ENCODE measurements around the gene VPS18. TPM values are rescaled to one million over a fixed set of nuclear protein-coding genes. Genes with fewer than 3 reads are reported as not detected.

The VPS18 gene
- total RNA-seq, 1 experiment from 2014 or later, result 14.3 TPM

- no peak overlapping the region for H3K27ac Mint-ChIP-seq (ENCODE audit: unreplicated experiment)
- DNase-seq, result no peak
- peaks cover 3% of the 10 kb centered on the region for H3K36me3 Mint-ChIP-seq (ENCODE audit: insufficient read depth, unreplicated experiment)
- no peak overlapping the region for H3K4me3 Mint-ChIP-seq (ENCODE audit: low read depth, unreplicated experiment)
- H3K27me3 Mint-ChIP-seq (ENCODE audit: unreplicated experiment), result no peaks in the 10 kb centered on the region
- CTCF ChIA-PET, result no interaction called here
- no peaks in the 10 kb centered on the region for H3K4me1 Mint-ChIP-seq (ENCODE audit: low read depth, unreplicated experiment)
- BruUV-seq (replicated peaks), result no TSS peak
- TF ChIP-seq, protein P1, sequence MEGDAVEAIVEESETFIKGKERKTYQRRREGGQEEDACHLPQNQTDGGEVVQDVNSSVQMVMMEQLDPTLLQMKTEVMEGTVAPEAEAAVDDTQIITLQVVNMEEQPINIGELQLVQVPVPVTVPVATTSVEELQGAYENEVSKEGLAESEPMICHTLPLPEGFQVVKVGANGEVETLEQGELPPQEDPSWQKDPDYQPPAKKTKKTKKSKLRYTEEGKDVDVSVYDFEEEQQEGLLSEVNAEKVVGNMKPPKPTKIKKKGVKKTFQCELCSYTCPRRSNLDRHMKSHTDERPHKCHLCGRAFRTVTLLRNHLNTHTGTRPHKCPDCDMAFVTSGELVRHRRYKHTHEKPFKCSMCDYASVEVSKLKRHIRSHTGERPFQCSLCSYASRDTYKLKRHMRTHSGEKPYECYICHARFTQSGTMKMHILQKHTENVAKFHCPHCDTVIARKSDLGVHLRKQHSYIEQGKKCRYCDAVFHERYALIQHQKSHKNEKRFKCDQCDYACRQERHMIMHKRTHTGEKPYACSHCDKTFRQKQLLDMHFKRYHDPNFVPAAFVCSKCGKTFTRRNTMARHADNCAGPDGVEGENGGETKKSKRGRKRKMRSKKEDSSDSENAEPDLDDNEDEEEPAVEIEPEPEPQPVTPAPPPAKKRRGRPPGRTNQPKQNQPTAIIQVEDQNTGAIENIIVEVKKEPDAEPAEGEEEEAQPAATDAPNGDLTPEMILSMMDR (IDR thresholded peaks at IDR 0.05; ENCODE audit: unreplicated experiment), result no peak
- H3K9me3 Mint-ChIP-seq (ENCODE audit: low read depth, unreplicated experiment), result no peaks in the 10 kb centered on the region
- intact Hi-C loops (cut with micrococcal nuclease; ENCODE audit: unreplicated experiment), result loop anchor here (10.0 kb wide), 1 partner anchor 240 kb away; no protein-coding TSS in a partner anchor
Observed at GRCh38 chr15:40944510-40945296, 50.5 kb downstream of the VPS18 start.

DNA sequence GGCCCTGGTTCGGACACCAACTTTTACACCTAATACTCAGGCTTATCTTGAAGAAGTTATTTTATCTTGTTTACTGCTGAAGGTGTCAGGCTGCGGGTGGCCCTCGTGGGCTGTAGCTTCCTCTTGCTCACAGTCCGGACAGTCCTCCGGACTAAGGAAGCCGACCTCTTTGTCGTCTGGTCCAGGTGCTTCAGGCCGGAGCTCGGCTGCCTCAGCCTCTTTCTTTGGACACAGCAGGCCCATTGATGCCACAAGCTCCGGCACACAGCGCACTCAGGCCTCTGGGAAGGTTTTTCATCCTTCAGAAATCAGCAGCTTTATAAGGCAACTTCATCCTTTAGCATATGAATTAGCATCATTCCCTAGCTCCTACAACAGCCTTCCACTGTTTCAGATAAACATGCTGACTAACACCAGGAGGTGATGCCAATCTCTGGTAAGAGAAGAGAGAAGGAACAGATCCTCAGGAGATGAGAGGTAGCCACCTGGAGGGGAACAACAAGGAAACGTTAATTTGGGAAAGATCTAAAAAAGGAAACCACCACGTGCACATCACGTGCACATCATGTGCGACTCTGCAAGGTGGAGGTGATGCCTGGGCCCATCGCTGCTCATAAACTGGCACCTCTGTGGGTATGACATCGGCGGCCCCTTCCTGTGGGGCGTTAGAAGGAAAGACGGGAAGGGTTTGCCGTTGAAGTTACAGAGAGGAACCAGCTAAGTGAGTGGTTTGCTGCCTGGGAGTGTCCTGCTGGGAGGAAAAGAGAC is 54.6 kb downstream of the VPS18 start:
- Mint-ChIP-seq H3K27ac (ENCODE audit: unreplicated experiment) (no peak overlapping the region), H3K4me3 (ENCODE audit: low read depth, unreplicated experiment) (no peak overlapping the region), H3K9me3 (ENCODE audit: low read depth, unreplicated experiment) (no peaks in the 10 kb centered on the region), H3K4me1 (ENCODE audit: low read depth, unreplicated experiment) (no peaks in the 10 kb centered on the region), H3K36me3 (ENCODE audit: insufficient read depth, unreplicated experiment) (peaks cover 14% of the 10 kb centered on the region), H3K27me3 (ENCODE audit: unreplicated experiment) (no peaks in the 10 kb centered on the region)
- no peak for DNase-seq
- intact Hi-C loops (cut with micrococcal nuclease; ENCODE audit: unreplicated experiment), result loop anchor here (10.0 kb wide), 1 partner anchor 236 kb away; no protein-coding TSS in a partner anchor
- CTCF ChIA-PET, result interaction anchor here (0.6 kb wide), 1 partner anchor 301 kb away, joined by 6 read pairs; no protein-coding TSS in a partner anchor
- BruUV-seq (replicated peaks), result no TSS peak
- TF ChIP-seq, protein P1 (IDR thresholded peaks at IDR 0.05; ENCODE audit: unreplicated experiment), result no peak

DNA sequence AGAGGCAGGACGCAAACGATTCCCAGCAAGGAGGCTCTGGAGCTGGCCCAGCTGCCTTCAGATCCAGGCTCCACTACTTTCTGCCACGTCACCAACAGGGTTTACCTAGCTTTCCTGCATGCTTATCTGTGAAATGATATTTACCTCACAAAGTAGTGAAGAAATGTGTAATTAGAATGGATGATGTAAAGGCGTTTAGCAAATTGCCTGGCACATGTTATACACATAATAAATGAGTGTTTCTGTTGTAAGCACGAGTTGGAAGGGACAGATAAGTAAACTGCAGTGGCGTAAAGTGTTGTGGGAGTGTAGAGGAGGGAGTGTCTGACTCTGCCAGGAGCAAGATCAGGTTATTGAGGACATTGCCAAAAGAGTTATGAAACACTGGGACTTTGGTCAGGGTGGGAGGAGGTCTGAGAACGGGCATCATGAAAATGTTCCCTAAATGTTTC is 55.5 kb downstream of the VPS18 start:
- H3K4me1 Mint-ChIP-seq (ENCODE audit: low read depth, unreplicated experiment), result no peaks in the 10 kb centered on the region

GRCh38 chr15:40951764-40952163 is 57.5 kb downstream of the VPS18 start:
- Mint-ChIP-seq H3K4me1 (ENCODE audit: low read depth, unreplicated experiment) (peaks cover 7% of the 10 kb centered on the region), H3K9me3 (ENCODE audit: low read depth, unreplicated experiment) (no peaks in the 10 kb centered on the region), H3K27ac (ENCODE audit: unreplicated experiment) (peak overlapping the region; percentile 80), H3K36me3 (ENCODE audit: insufficient read depth, unreplicated experiment) (peaks cover 24% of the 10 kb centered on the region), H3K27me3 (ENCODE audit: unreplicated experiment) (no peaks in the 10 kb centered on the region), H3K4me3 (ENCODE audit: low read depth, unreplicated experiment) (no peak overlapping the region)
- BruUV-seq (replicated peaks), result no TSS peak
- no peak for DNase-seq
- CTCF ChIA-PET, result no interaction called here
- intact Hi-C loops (cut with micrococcal nuclease; ENCODE audit: unreplicated experiment), result no loop called here
- TF ChIP-seq, protein P1 (IDR thresholded peaks at IDR 0.05; ENCODE audit: unreplicated experiment), result no peak

More for the DNA sequence above, 55.5 kb downstream of the VPS18 start:
- peaks cover 23% of the 10 kb centered on the region for H3K36me3 Mint-ChIP-seq (ENCODE audit: insufficient read depth, unreplicated experiment)
- no peak overlapping the region for H3K27ac Mint-ChIP-seq (ENCODE audit: unreplicated experiment)
- no TSS peak for BruUV-seq (replicated peaks)
- H3K9me3 Mint-ChIP-seq (ENCODE audit: low read depth, unreplicated experiment), result no peaks in the 10 kb centered on the region
- TF ChIP-seq, protein P1 (IDR thresholded peaks at IDR 0.05; ENCODE audit: unreplicated experiment), result no peak
- no peak for DNase-seq
- intact Hi-C loops (cut with micrococcal nuclease; ENCODE audit: unreplicated experiment), result loop anchor here (10.0 kb wide), 1 partner anchor 235 kb away; no protein-coding TSS in a partner anchor
- no peaks in the 10 kb centered on the region for H3K27me3 Mint-ChIP-seq (ENCODE audit: unreplicated experiment)
- H3K4me3 Mint-ChIP-seq (ENCODE audit: low read depth, unreplicated experiment), result no peak overlapping the region
- CTCF ChIA-PET, result interaction anchor here (0.6 kb wide), 1 partner anchor 300 kb away, joined by 6 read pairs; no protein-coding TSS in a partner anchor

Data from Calu3 (cell line).